GM19463 (cell line): ENCODE measurements around the gene ZNF688.

Source experiments
- ATAC-seq: cut with Tn5 transposase; IDR thresholded peaks from one replicate; pipeline ENCODE4 v1.9.1; 2021; ENCODE audit warnings: mild to moderate bottlenecking, moderate library complexity; ENCODE audit not compliant: unreplicated experiment

The ZNF688 gene

DNA sequence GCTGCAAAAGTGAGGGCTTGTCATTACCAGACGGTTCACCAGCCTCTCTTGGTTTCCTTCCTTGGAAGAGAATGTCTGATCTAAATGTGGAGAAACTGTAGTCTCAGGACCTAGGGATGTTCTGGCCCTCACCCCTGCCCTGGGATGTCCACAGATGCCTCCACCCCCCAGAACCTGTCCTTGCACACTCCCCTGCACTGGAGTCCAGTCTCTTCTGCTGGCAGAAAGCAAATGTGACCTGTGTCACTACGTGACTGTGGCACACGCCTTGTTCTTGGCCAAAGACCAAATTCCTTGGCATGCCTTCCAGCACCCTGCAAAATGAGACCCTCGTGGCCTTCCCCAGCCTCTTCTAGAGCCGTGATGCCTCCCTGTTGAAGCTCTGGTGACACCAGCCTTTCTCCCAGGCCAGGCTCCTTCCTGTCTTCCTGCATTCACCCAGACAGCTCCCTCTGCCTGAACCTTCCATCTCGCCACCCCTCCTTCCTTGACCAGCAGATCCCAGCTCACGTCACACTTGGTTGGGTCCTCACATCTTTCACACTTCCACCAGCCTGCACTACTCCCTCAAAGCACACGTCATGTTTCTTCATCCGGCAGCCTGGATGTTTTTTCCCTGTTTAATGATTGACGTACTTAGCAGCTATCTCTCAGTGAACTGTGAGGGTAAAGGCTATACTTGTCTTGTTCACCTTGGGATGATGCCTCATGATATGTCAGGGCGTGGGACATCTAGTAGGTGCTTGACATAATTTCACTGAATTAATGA, 49.5 kb downstream of the ZNF688 start:
- no peak for ATAC-seq

DNA sequence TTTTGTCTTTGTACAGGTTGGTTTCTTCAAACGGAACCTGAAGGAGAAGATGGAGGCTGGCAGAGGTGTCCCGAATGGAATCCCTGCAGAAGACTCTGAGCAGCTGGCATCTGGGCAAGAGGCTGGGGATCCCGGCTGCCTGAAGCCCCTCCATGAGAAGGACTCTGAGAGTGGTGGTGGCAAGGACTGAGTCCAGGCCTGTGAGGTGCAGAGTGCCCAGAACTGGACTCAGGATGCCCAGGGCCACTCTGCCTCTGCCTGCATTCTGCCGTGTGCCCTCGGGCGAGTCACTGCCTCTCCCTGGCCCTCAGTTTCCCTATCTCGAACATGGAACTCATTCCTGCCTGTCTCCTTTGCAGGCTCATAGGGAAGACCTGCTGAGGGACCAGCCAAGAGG, 50.0 kb downstream of the ZNF688 start:
- no peak for ATAC-seq
